ENCODE data around the gene IQGAP2.

Gene IQGAP2

GRCh38 chr5:76585783-76586217 lies 182.7 kb downstream of the IQGAP2 start:
- Histone ChIP-seq H3K36me3 (no peaks in the 10 kb centered on the region), H3K27me3 (no peaks in the 10 kb centered on the region), H3K4me3 (ENCODE audit: low read depth, low read length) (no peak overlapping the region), H3K4me1 (no peaks in the 10 kb centered on the region), H3K9me3 (no peaks in the 10 kb centered on the region)
- TF ChIP-seq CTCF (IDR thresholded peaks at IDR 0.05; ENCODE audit: low read depth, low read length): no peak
- DNase-seq: no peak

- H3K9me3 ChIP-seq: no peaks in the 10 kb centered on the region
- no peaks in the 10 kb centered on the region for H3K27me3 ChIP-seq
- H3K4me1 ChIP-seq: no peaks in the 10 kb centered on the region
- H3K4me3 ChIP-seq (ENCODE audit: low read depth, low read length): no peak overlapping the region
- DNase-seq: no peak
- TF ChIP-seq CTCF (IDR thresholded peaks at IDR 0.05; ENCODE audit: low read depth, low read length): no peak
- no peaks in the 10 kb centered on the region for H3K36me3 ChIP-seq
Observed at GRCh38 chr5:76586531-76586930, 183.4 kb downstream of the IQGAP2 start.

- TF ChIP-seq CTCF (IDR thresholded peaks at IDR 0.05; ENCODE audit: low read depth, low read length): no peak
- no peaks in the 10 kb centered on the region for H3K9me3 ChIP-seq
- H3K36me3 ChIP-seq: no peaks in the 10 kb centered on the region
- H3K27me3 ChIP-seq: 0 out of 2 replicates have a peak, but pooled peaks cover 7% of the 10 kb centered on the region
- no peak overlapping the region for H3K4me3 ChIP-seq (ENCODE audit: low read depth, low read length)
- H3K4me1 ChIP-seq: no peaks in the 10 kb centered on the region
- DNase-seq: no peak
Observed at GRCh38 chr5:76590027-76590426, 186.9 kb downstream of the IQGAP2 start.

- H3K27me3 ChIP-seq: 0 out of 2 replicates have a peak, but pooled peaks cover 7% of the 10 kb centered on the region
Observed at GRCh38 chr5:76591366-76591765, 188.3 kb downstream of the IQGAP2 start.

GRCh38 chr5:76592692-76593091 lies 189.6 kb downstream of the IQGAP2 start:
- H3K9me3 ChIP-seq: no peaks in the 10 kb centered on the region
- no peak for TF ChIP-seq CTCF (IDR thresholded peaks at IDR 0.05; ENCODE audit: low read depth, low read length)
- 0 out of 2 replicates have a peak, but pooled peaks cover 7% of the 10 kb centered on the region for H3K27me3 ChIP-seq
- no peak for DNase-seq
- no peaks in the 10 kb centered on the region for H3K36me3 ChIP-seq
- H3K4me3 ChIP-seq (ENCODE audit: low read depth, low read length): no peak overlapping the region
- H3K4me1 ChIP-seq: no peaks in the 10 kb centered on the region

More at GRCh38 chr5:76591366-76591765, 188.3 kb downstream of the IQGAP2 start:
- no peaks in the 10 kb centered on the region for H3K4me1 ChIP-seq
- H3K9me3 ChIP-seq: no peaks in the 10 kb centered on the region
- no peaks in the 10 kb centered on the region for H3K36me3 ChIP-seq
- TF ChIP-seq CTCF (IDR thresholded peaks at IDR 0.05; ENCODE audit: low read depth, low read length): no peak
- no peak for DNase-seq
- no peak overlapping the region for H3K4me3 ChIP-seq (ENCODE audit: low read depth, low read length)

- H3K4me1 ChIP-seq: no peaks in the 10 kb centered on the region
- H3K4me3 ChIP-seq (ENCODE audit: low read depth, low read length): no peak overlapping the region
- no peaks in the 10 kb centered on the region for H3K9me3 ChIP-seq
- 0 out of 2 replicates have a peak, but pooled peaks cover 7% of the 10 kb centered on the region for H3K27me3 ChIP-seq
- TF ChIP-seq CTCF (IDR thresholded peaks at IDR 0.05; ENCODE audit: low read depth, low read length): no peak
- DNase-seq: no peak
- H3K36me3 ChIP-seq: no peaks in the 10 kb centered on the region
Observed at GRCh38 chr5:76594107-76594506, 191.0 kb downstream of the IQGAP2 start.
